ENCODE data around the gene SIN3A. TPM values are rescaled to one million over a fixed set of nuclear protein-coding genes. Genes with fewer than 3 reads are reported as not detected.

SIN3A gene
- total and polyA plus RNA-seq, 2 of the 8 experiments (the other 6 are each of a cell fraction or from before 2014, with no cell fraction given), result 69.5 to 109 TPM

- TF ChIP-seq RBBP5 (IDR thresholded peaks at IDR 0.05; ENCODE audit: borderline replicate concordance, low read depth, low read length) (peak; percentile 37; the same call in 1 of the 2 replicates), SIN3A (conservative IDR thresholded peaks at IDR 0.05 in 1 of 2, IDR thresholded peaks at IDR 0.05 in 1 of 2; ENCODE audit: low read depth in 1 of 2, low read length in 2 of 2) (peak in 1 of 2 experiments; percentile 67; a peak in 1 of 4 replicates), EZH2 (IDR thresholded peaks at IDR 0.05; ENCODE audit: low read depth, low read length, severe bottlenecking) (no peak), TAF7 (optimal IDR thresholded peaks at IDR 0.05; ENCODE audit: borderline replicate concordance, low read depth, low read length) (peak; percentile 25), ASH2L (IDR thresholded peaks at IDR 0.05; ENCODE audit: low read length) (peak; percentile 43), KDM4A (IDR thresholded peaks at IDR 0.05; ENCODE audit: low read depth, low read length, severe bottlenecking) (peak; percentile 11), RNF2 (IDR thresholded peaks at IDR 0.05; ENCODE audit: borderline replicate concordance, low read depth, low read length, missing control alignments, poor library complexity, severe bottlenecking) (no peak), POLR2AphosphoS5 (IDR thresholded peaks at IDR 0.05; ENCODE audit: low read depth, low read length) (peak; percentile 17), CEBPB (IDR thresholded peaks at IDR 0.05; ENCODE audit: low read depth, low read length) (no peak), NRF1 (IDR thresholded peaks at IDR 0.05; ENCODE audit: low read depth, low read length) (no peak), RXRA (IDR thresholded peaks at IDR 0.05; ENCODE audit: insufficient read depth, low read depth, low read length) (no peak)
Measured at GRCh38 chr15:75450307-75451201, 936 bp downstream of the SIN3A start (continued).

Measured in H1 (cell line).